NB4 (cell line): Measurements from ENCODE around the gene PDE3A.

Experiments
- DNase-seq: peaks from one replicate; pipeline ENCODE4 v3.0.0; 2010; ENCODE audit warnings: low read depth
- H3K4me3 ChIP-seq: one replicate; pipeline ENCODE4 v1.5.1; 2011; ENCODE audit warnings: mild to moderate bottlenecking, low read depth, low read length, moderate library complexity
- CTCF ChIP-seq: IDR thresholded peaks from one replicate; pipeline ENCODE4 v1.5.1; 2012; ENCODE audit warnings: low read depth, low read length
- MAX ChIP-seq: IDR thresholded peaks from 2 replicates; pipeline ENCODE4 v1.6.1; 2011; ENCODE audit warnings: low read depth, low read length
- MYC ChIP-seq: IDR thresholded peaks from 2 replicates; pipeline ENCODE4 v1.6.1; 2011; ENCODE audit warnings: low read depth, low read length
- POLR2A ChIP-seq: IDR thresholded peaks from 2 replicates; pipeline ENCODE4 v1.6.1; 2011; ENCODE audit warnings: mild to moderate bottlenecking; ENCODE audit not compliant: insufficient read length; ENCODE audit errors: extremely low read depth

PDE3A gene

GRCh38 chr12:20585055-20585625 lies 216.8 kb downstream of the PDE3A start:
- DNase-seq: no peak
- H3K4me3 ChIP-seq: no peak overlapping the region
- TF ChIP-seq MAX (no peak), CTCF (no peak)

- no peak for TF ChIP-seq CTCF
- TF ChIP-seq MAX: no peak
- no peak for TF ChIP-seq POLR2A
- TF ChIP-seq MYC: no peak
- no peak for DNase-seq
- no peak overlapping the region for H3K4me3 ChIP-seq
These were observed 217.6 kb downstream of the PDE3A start for GRCh38 chr12:20585913-20586312.

- no peak for DNase-seq
- no peak overlapping the region for H3K4me3 ChIP-seq
- no peak for TF ChIP-seq CTCF
- no peak for TF ChIP-seq POLR2A
- TF ChIP-seq MYC: no peak
- no peak for TF ChIP-seq MAX
These were observed 219.7 kb downstream of the PDE3A start for GRCh38 chr12:20588042-20588441.

- DNase-seq: no peak
- H3K4me3 ChIP-seq: no peak overlapping the region
- TF ChIP-seq CTCF (no peak), MAX (no peak)
These were observed 222.2 kb downstream of the PDE3A start for GRCh38 chr12:20590570-20590969.

GRCh38 chr12:20592556-20592955 lies 224.2 kb downstream of the PDE3A start:
- TF ChIP-seq CTCF (no peak), MAX (no peak), POLR2A (no peak), MYC (no peak)
- no peak overlapping the region for H3K4me3 ChIP-seq
- no peak for DNase-seq

- H3K4me3 ChIP-seq: no peak overlapping the region
- no peak for DNase-seq
- TF ChIP-seq MAX (no peak), CTCF (no peak)
These were observed 225.3 kb downstream of the PDE3A start for GRCh38 chr12:20593611-20594010.
